ENCODE data around the gene VAT1L.
A peak's percentile ranks its signal among the peaks of the same experiment; 100 is the strongest.

The VAT1L gene

GRCh38 chr16:77955127-77955526, 166.8 kb downstream of the VAT1L start:
- H3K27me3 Mint-ChIP-seq (ENCODE audit: low read depth, poor library complexity) = peaks cover 10% of the 10 kb centered on the region
- no peak for DNase-seq
- H3K9me3 Mint-ChIP-seq = no peaks in the 10 kb centered on the region

GRCh38 chr16:77956231-77956630, 167.9 kb downstream of the VAT1L start:
- no peaks in the 10 kb centered on the region for H3K36me3 Mint-ChIP-seq (ENCODE audit: low read depth)
- no peak overlapping the region for H3K4me3 Mint-ChIP-seq

More at GRCh38 chr16:77955127-77955526, 166.8 kb downstream of the VAT1L start:
- no peak for TF ChIP-seq CTCF (IDR thresholded peaks at IDR 0.05)
- Mint-ChIP-seq H3K4me1 (peaks cover 11% of the 10 kb centered on the region), H3K27ac (no peak overlapping the region), H3K4me3 (no peak overlapping the region), H3K36me3 (ENCODE audit: low read depth) (no peaks in the 10 kb centered on the region)

GRCh38 chr16:77960766-77961165, 172.4 kb downstream of the VAT1L start:
- Mint-ChIP-seq H3K9me3 (peaks cover 4% of the 10 kb centered on the region), H3K4me1 (peaks cover 20% of the 10 kb centered on the region), H3K36me3 (ENCODE audit: low read depth) (no peaks in the 10 kb centered on the region), H3K4me3 (no peak overlapping the region), H3K27ac (no peak overlapping the region), H3K27me3 (ENCODE audit: low read depth, poor library complexity) (peaks cover 33% of the 10 kb centered on the region)
- no peak for TF ChIP-seq CTCF (IDR thresholded peaks at IDR 0.05)
- no peak for DNase-seq

More at GRCh38 chr16:77956231-77956630, 167.9 kb downstream of the VAT1L start:
- no peak overlapping the region for H3K27ac Mint-ChIP-seq
- no peaks in the 10 kb centered on the region for H3K9me3 Mint-ChIP-seq
- peaks cover 11% of the 10 kb centered on the region for H3K4me1 Mint-ChIP-seq
- TF ChIP-seq CTCF (IDR thresholded peaks at IDR 0.05) = no peak
- no peak for DNase-seq
- peaks cover 9% of the 10 kb centered on the region for H3K27me3 Mint-ChIP-seq (ENCODE audit: low read depth, poor library complexity)

DNA sequence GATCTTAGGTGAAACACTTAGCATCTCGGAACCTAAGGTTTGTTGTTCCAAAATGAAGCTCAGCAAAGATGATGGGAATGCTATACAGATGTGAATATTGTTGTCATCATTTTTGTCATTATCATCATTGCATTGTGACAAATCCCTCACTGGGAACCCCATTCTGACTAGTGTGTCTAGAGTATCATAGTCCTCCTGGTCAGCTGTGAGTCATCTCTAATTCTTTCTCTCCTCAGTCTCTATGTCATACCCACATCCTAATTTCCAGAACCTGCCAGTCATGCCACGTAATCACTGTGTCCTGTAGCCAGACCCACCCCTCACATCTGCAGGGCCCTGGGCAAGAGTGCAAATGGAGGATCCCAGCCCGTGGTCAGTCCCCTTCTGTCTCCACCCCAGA, 173.4 kb downstream of the VAT1L start:
- peaks cover 20% of the 10 kb centered on the region for H3K4me1 Mint-ChIP-seq
- H3K4me3 Mint-ChIP-seq = no peak overlapping the region
- peaks cover 42% of the 10 kb centered on the region for H3K27me3 Mint-ChIP-seq (ENCODE audit: low read depth, poor library complexity)
- no peak for DNase-seq
- no peak for TF ChIP-seq CTCF (IDR thresholded peaks at IDR 0.05)
- H3K36me3 Mint-ChIP-seq (ENCODE audit: low read depth) = no peaks in the 10 kb centered on the region
- H3K27ac Mint-ChIP-seq = no peak overlapping the region
- H3K9me3 Mint-ChIP-seq = peaks cover 4% of the 10 kb centered on the region

DNA sequence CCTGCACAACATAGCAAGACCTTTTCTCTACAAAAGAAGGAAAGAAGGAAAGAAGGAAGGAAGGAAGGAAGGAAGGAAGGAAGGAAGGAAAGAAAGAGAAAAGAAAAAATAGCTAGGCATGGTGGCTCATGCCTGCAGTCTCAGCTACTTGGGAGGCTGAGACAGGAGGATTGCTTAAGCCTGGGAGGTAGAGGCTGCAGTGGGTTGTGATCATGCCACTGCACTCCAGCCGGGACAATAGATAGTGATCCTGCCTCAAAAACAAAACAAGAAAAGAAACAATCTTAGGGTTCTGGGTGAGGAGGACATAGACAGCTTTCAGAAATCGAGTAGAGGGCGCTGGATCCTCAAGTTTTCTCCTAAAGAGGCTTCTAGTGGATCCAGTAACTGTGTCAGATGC, 174.3 kb downstream of the VAT1L start:
- no peaks in the 10 kb centered on the region for H3K36me3 Mint-ChIP-seq (ENCODE audit: low read depth)
- no peak overlapping the region for H3K4me3 Mint-ChIP-seq
- H3K27me3 Mint-ChIP-seq (ENCODE audit: low read depth, poor library complexity) = peaks cover 50% of the 10 kb centered on the region
- TF ChIP-seq CTCF (IDR thresholded peaks at IDR 0.05) = no peak
- H3K9me3 Mint-ChIP-seq = peaks cover 4% of the 10 kb centered on the region
- peaks cover 20% of the 10 kb centered on the region for H3K4me1 Mint-ChIP-seq
- no peak for DNase-seq
- H3K27ac Mint-ChIP-seq = peak overlapping the region; percentile 31

- Mint-ChIP-seq H3K36me3 (ENCODE audit: low read depth) (no peaks in the 10 kb centered on the region), H3K4me3 (no peak overlapping the region), H3K27me3 (ENCODE audit: low read depth, poor library complexity) (peaks cover 53% of the 10 kb centered on the region), H3K9me3 (peaks cover 4% of the 10 kb centered on the region), H3K27ac (no peak overlapping the region), H3K4me1 (peaks cover 14% of the 10 kb centered on the region)
- TF ChIP-seq CTCF (IDR thresholded peaks at IDR 0.05) = no peak
- no peak for DNase-seq
Observed at GRCh38 chr16:77963185-77964044, 175.1 kb downstream of the VAT1L start.
